MG63 (cell line): ENCODE data around the gene PHC2. TPM values are rescaled to one million over a fixed set of nuclear protein-coding genes. Genes with fewer than 3 reads are reported as not detected.

ENCODE experiments used
- DNase-seq: peaks from one replicate; pipeline ENCODE4 v3.0.0-alpha.2; 2020
- H3K27me3 ChIP-seq: fragments of 250-450 bp; sonication (Bioruptor Pico); 2 replicates; pipeline ENCODE4 v1.5.1; 2020; ENCODE audit warnings: mild to moderate bottlenecking, moderate library complexity
- H3K36me3 ChIP-seq: fragments of 250-450 bp; sonication (Bioruptor Pico); 2 replicates; pipeline ENCODE4 v1.5.1; 2020; ENCODE audit warnings: mild to moderate bottlenecking, moderate library complexity
- H3K4me3 ChIP-seq: fragments of 250-450 bp; sonication (Bioruptor Pico); 2 replicates; pipeline ENCODE4 v1.5.1; 2020; ENCODE audit warnings: mild to moderate bottlenecking, moderate library complexity
- H3K9me3 ChIP-seq: fragments of 250-450 bp; sonication (Bioruptor Pico); 2 replicates; pipeline ENCODE4 v1.5.1; 2020; ENCODE audit warnings: mild to moderate bottlenecking, moderate library complexity
- total RNA-seq: library from RNA; depleted of rRNA; stranded (reverse); fragments of >200 nt; shearing (Covaris generic); gene quantifications from 2 replicates; pipeline ENCODE4 v1.2.3, GENCODE V29; 2014; ENCODE audit warnings: low replicate concordance; rRNA removed

The PHC2 gene
- 67.2 and 102 TPM in 2 replicates for total RNA-seq

DNA sequence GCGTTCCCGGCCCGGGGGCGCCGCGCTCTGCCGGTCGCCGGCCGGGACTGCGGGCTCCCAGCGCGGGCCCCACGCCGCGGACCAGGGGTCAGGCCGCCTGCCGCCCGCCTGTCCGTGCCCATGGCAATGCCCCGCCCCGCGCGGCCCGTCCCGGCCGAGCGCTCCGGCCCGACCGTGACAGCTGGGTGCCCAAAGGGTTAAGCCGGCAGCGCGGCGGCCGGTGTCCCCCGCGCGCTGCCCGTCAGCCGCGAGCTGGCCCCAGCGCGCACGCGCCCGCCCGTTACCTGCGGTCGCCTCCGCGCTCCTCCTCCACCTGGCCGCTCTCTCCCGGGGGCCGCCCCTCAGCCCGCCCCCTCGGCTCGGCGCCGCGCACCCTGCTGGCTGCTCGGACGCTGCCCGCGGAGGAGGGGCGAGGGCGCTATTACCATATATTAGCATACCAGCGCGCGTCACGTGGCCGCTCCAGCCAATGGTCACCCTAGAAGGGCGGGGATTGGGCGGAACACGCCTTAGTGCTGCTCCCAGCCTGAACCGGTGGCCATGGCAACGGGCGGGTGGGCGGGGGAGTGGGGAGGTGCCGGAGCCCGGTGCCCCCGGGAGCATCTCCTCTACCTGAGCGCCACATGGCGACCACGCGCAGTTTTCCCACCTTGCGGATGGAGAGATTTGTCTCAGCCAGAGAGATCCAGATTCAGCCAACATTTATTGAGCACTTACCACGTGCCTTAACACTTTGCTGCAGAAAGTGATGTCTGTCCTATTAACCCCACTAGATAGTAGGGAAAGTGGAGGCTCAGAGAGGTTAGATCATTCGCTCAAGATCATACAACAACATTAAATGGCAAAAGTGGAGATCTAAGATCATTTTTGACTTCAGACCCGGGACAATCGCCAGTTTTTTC is at the start of gene PHC2:
PHC2 (minus strand) TSS at position 404 of the 902 bp plus-strand sequence. CDS start 55,556 bp downstream, outside the sequence.
- DNase-seq: peak; percentile 96
- Histone ChIP-seq H3K36me3 (no peaks in the 10 kb centered on the region; the same call in 1 of the 2 replicates), H3K9me3 (no peaks in the 10 kb centered on the region), H3K27me3 (no peaks in the 10 kb centered on the region), H3K4me3 (peak within 1 kb of the TSS; percentile 52)

- H3K9me3 ChIP-seq: no peaks in the 10 kb centered on the region
- H3K27me3 ChIP-seq: no peaks in the 10 kb centered on the region
- peaks cover 26% of the 10 kb centered on the region for H3K36me3 ChIP-seq
- no peak overlapping the region for H3K4me3 ChIP-seq
- no peak for DNase-seq
These were observed 46.6 kb upstream of the PHC2 start for GRCh38 chr1:33477451-33477850.

DNA sequence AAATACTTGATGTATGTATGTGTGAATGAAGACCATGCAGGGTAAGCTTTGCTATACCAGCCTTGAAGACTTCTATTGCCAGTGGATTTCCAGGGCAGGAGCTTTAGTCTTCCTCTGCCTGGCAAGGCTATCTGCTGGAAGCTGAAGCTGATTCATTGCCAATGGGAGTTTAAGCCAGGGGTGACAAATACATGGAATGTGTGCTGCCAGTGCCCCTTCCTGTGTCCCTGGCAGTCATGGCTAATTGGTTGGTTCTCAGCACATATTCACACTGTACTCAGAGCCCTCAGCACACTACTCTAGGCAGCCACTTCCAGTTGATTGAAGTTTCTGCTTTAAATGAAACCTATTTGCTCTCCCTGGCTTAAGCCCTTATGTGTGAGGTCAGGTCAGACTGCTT is 43.0 kb upstream of the PHC2 start:
- no peaks in the 10 kb centered on the region for H3K9me3 ChIP-seq
- H3K27me3 ChIP-seq: no peaks in the 10 kb centered on the region
- peaks cover under 1% of the 10 kb centered on the region; the same call in 1 of the 2 replicates for H3K36me3 ChIP-seq
- peak; percentile 70 for DNase-seq
- no peak overlapping the region for H3K4me3 ChIP-seq

DNA sequence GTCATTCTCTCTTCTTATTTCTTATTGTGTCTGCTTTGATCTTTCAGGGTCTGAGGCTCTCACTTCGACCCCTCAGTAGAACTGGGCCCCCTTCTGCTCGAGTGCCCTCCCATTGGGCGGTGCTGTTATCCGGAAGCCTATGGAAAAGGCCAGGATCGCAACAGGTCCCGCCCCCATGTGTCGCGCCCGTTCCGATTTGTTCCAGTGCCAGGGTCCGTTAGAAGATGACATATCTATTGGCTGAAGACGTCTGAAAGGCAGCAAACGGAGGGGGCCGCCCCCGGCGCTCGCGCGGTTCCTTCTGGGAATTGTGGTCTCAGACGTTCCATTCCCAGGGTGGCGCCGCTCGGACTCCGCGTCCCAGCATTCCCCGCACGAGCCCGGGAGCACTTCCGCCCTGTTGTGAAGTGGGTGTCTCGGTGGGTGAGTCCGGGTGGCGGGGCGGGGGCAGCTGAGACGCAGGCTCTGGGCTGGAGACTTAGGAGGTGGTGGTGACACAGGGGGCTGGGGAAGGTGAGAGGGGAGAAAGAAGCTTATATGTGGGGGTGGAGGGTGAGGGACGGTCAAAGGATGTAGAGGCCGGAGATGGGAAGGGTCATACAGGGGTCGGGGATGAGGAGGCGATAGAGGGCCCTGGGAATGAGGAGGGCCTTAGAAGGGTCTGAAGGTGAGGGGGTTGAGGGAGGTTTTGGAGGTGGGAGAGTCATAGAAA is 41.5 kb upstream of the PHC2 start, which contains the start of gene ZSCAN20:
ZSCAN20 (plus strand) TSS at position 377 of the 712 bp plus-strand sequence. CDS start 6,644 bp downstream, outside the sequence.
- no peaks in the 10 kb centered on the region for H3K36me3 ChIP-seq
- H3K27me3 ChIP-seq: no peaks in the 10 kb centered on the region
- H3K4me3 ChIP-seq: peak within 1 kb of the TSS; percentile 74
- H3K9me3 ChIP-seq: no peaks in the 10 kb centered on the region
- DNase-seq: peak; percentile 98

DNA sequence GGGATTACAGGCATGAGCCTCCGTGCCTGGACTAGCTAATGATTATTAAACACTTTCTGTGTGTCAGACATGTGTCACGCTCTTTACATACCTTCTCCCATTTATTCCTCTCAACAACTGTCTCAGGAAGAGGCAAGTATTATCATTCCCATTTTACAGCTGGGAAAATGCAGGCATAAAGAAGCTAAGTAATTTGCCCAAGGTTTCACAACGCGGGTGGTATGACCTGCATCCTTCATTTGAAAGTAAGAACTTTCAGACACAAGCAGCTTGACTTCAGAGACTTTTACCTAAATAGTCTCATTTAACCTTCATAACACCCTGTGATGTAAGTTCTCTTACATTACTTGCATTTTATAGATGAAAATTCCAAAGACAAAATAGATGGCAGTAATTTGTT is 40.5 kb upstream of the PHC2 start:
- Histone ChIP-seq H3K36me3 (no peaks in the 10 kb centered on the region), H3K9me3 (no peaks in the 10 kb centered on the region), H3K27me3 (no peaks in the 10 kb centered on the region), H3K4me3 (no peak overlapping the region)
- no peak for DNase-seq

GRCh38 chr1:33470495-33471012 is 39.7 kb upstream of the PHC2 start:
- DNase-seq: peak; percentile 60

GRCh38 chr1:33469691-33470090 is 38.8 kb upstream of the PHC2 start:
- Histone ChIP-seq H3K4me3 (no peak overlapping the region), H3K27me3 (no peaks in the 10 kb centered on the region), H3K9me3 (no peaks in the 10 kb centered on the region), H3K36me3 (no peaks in the 10 kb centered on the region)
- DNase-seq: no peak

More at GRCh38 chr1:33470495-33471012, 39.7 kb upstream of the PHC2 start:
- Histone ChIP-seq H3K4me3 (no peak overlapping the region), H3K9me3 (no peaks in the 10 kb centered on the region), H3K27me3 (no peaks in the 10 kb centered on the region), H3K36me3 (no peaks in the 10 kb centered on the region)

- no peak for DNase-seq
- no peak overlapping the region for H3K4me3 ChIP-seq
- H3K27me3 ChIP-seq: no peaks in the 10 kb centered on the region
- H3K9me3 ChIP-seq: no peaks in the 10 kb centered on the region
- H3K36me3 ChIP-seq: no peaks in the 10 kb centered on the region
These were observed 38.1 kb upstream of the PHC2 start for GRCh38 chr1:33468967-33469366.

- Histone ChIP-seq H3K27me3 (no peaks in the 10 kb centered on the region), H3K9me3 (no peaks in the 10 kb centered on the region), H3K36me3 (no peaks in the 10 kb centered on the region), H3K4me3 (no peak overlapping the region)
- DNase-seq: peak; percentile 46
These were observed 37.6 kb upstream of the PHC2 start for GRCh38 chr1:33468531-33468930.

DNA sequence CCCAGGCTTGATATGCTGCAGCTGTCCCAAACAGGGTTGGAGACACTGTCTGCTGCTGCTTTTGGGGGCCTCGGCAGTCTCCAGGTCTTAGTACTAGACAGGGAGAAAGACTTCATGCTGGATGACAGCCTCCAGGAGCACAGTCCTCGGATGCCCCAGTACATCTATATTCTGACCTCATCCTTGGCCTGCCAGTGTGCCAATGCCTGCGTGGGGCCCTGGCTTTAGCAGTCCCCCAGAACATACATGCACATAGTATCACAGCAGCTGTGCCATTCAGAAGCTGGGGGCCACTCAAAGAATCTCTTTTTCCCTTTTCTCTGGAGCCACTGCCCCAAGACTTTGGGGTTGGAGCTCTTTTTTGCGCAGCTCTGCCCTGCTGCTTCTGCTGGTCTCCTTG is 37.1 kb upstream of the PHC2 start:
- Histone ChIP-seq H3K27me3 (no peaks in the 10 kb centered on the region), H3K36me3 (no peaks in the 10 kb centered on the region)

DNA sequence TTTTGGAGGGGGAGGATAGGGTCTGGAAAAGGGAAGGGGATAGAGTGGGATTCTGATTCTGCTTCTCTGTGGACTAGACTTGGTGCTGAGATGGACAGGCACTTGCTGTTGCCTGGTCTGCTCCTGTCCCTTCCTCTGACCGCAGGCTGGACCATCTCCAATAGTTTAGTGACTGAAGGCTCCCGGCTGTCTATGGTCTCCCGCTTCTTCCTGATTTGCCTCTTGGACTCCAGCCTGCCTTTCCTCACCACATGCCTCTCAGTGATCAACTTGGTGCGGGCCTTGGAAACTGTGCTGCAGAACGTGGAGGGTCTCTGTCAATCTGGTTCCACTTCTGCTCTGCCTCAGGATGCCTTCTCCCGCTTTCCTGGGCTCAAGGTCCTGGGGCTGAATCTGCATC is 35.3 kb upstream of the PHC2 start:
- DNase-seq: no peak
- no peak overlapping the region for H3K4me3 ChIP-seq

More for the DNA sequence above, 37.1 kb upstream of the PHC2 start:
- H3K9me3 ChIP-seq: no peaks in the 10 kb centered on the region
- DNase-seq: no peak
- H3K4me3 ChIP-seq: no peak overlapping the region

GRCh38 chr1:33465316-33465715 is 34.4 kb upstream of the PHC2 start:
- Histone ChIP-seq H3K27me3 (no peaks in the 10 kb centered on the region), H3K4me3 (no peak overlapping the region), H3K36me3 (no peaks in the 10 kb centered on the region), H3K9me3 (no peaks in the 10 kb centered on the region)
- DNase-seq: no peak

More for the DNA sequence above, 35.3 kb upstream of the PHC2 start:
- H3K9me3 ChIP-seq: no peaks in the 10 kb centered on the region
- H3K36me3 ChIP-seq: no peaks in the 10 kb centered on the region
- H3K27me3 ChIP-seq: no peaks in the 10 kb centered on the region

DNA sequence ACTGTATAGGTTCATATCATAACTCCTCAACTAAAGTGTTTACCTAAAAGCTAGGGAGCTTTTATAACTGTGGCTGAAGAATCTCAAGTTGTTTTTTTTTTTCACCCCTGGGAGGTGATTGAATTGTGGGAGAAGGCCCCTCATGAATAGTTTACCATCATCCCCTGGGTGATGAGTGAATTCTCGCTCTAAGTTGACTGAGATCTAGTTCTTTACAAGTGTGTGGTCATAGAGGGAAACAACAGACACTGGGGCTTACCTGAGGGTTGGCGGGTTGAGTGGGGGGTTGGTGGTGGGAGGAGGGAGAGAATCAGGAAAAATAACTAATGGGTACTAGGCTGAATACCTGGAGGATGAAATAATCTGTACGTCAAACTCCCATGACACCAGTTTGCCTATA is 33.7 kb upstream of the PHC2 start:
- no peaks in the 10 kb centered on the region for H3K36me3 ChIP-seq
- DNase-seq: no peak

GRCh38 chr1:33462405-33463164 is 31.7 kb upstream of the PHC2 start:
- no peak for DNase-seq
- H3K4me3 ChIP-seq: no peak overlapping the region
- no peaks in the 10 kb centered on the region for H3K9me3 ChIP-seq
- no peaks in the 10 kb centered on the region for H3K27me3 ChIP-seq
- no peaks in the 10 kb centered on the region for H3K36me3 ChIP-seq

More for the DNA sequence above, 33.7 kb upstream of the PHC2 start:
- no peaks in the 10 kb centered on the region for H3K9me3 ChIP-seq
- H3K27me3 ChIP-seq: no peaks in the 10 kb centered on the region
- H3K4me3 ChIP-seq: no peak overlapping the region

DNA sequence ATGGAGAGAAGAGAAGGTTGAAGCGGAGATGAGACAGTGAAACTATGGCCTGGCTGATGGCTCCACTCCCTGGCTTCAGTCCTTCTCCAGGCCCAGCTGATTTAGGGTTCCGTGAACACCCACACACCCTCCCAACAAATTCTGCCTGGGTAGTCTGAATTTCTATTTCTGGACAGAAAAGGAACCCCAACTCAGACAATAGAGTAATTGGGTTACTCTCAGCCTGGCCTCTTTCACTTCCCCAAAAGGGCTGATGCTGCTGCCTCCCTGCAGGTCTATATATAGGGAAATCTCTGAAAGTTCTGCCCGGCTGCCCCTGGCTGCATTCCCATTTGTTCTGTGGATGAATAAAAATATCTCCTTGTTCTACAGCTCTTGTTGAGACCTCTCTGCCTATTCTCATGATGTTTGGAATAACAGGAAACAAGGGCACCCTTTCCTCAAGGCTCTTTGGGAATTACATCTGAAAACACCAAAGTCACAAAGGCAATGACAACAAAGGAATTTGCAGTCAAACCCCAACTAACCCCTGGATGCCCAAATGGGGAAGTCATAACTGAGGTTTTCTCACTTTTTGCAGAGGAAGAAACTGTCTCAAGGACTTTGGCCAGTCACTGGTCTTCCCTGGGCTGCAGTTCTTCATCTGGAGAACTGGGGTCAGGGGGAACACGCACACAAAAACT is 30.2 kb upstream of the PHC2 start:
- Histone ChIP-seq H3K36me3 (no peaks in the 10 kb centered on the region), H3K27me3 (no peaks in the 10 kb centered on the region), H3K9me3 (no peaks in the 10 kb centered on the region), H3K4me3 (no peak overlapping the region)
- no peak for DNase-seq

DNA sequence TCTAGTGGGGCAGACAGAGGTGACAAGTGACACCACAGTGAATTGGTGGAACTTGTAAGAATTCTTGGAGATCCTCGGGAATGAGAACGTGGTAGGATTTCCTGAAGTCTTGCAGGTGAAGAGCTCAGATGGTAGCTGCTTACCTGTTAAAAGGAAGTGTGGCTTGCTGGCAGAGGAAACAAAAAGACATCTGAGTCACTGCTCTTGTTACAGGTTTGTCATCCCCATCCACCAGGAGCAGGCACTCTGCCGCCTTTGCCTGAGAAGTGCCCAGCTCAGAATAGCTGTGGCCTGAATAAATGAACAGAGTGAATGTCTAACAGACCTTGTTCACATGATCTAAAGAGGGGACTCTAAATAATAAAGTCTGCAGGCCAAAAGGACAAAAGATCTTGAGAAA is 29.2 kb upstream of the PHC2 start:
- H3K36me3 ChIP-seq: no peaks in the 10 kb centered on the region
- no peak for DNase-seq
- no peaks in the 10 kb centered on the region for H3K27me3 ChIP-seq
- no peaks in the 10 kb centered on the region for H3K9me3 ChIP-seq
- H3K4me3 ChIP-seq: no peak overlapping the region
